ENCODE results near the gene ANGPTL2.

DNA sequence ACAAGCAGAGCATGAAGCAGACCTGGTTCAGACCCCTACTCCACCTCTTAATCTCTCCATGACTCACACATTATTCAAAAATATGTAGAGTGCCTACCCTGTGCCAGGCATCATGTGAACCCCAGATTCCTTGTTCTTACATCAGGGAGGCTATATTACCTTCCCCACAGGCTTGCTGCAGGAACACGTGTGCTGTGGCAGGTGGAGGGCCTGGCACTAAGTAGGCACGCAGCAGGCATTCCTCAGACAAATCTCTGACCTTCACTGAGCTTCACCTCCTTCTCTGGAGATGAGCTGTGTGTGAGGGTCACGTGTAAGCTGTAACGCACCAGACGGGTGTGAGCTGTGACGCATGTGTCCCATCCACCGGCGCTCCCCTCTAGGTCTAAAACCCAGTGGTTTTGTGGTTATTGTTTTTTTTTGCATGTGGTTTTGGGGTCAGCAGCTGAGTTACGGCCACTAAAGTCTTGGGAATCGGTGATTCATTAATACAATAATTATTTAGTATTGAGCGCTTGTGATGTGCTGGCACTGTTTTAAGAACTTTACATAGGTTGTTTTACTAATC, 30.3 kb downstream of the ANGPTL2 start:
- TF ChIP-seq CTCF (conservative IDR thresholded peaks at IDR 0.05 in 1 of 2, IDR thresholded peaks at IDR 0.05 in 1 of 2; ENCODE audit: extremely low read depth in 1 of 2, insufficient read depth in 1 of 2, low read depth in 1 of 2, low read length in 2 of 2) = no peak
- TF ChIP-seq EZH2 (IDR thresholded peaks at IDR 0.05; ENCODE audit: borderline replicate concordance, low read length) = no peak
